Esophagus muscularis mucosa (tissue), 4 donors: ENCODE data around the gene TRERF1.

Experiments
- EP300 ChIP-seq: sonication (generic); formaldehyde crosslinking; IDR thresholded peaks from one replicate; pipeline ENCODE4 v1.6.1; 2017; ENCODE audit warnings: antibody characterized with exemption
- POLR2A ChIP-seq: fragments of 450-650 bp; IDR thresholded peaks from one replicate; pipeline ENCODE4 v1.6.1; 2017; ENCODE audit warnings: antibody characterized with exemption, moderate library complexity, mild to moderate bottlenecking, low read depth
- POLR2AphosphoS5 ChIP-seq, 2 donors: sonication (generic); formaldehyde crosslinking; IDR thresholded peaks; one replicate each; pipeline ENCODE4 v1.6.1; 2017; ENCODE audit warnings: antibody characterized with exemption in 2 of 2
- TF ChIP-seq, protein P1 (sequence below), 3 experiments: fragments of 200-600 bp in 2 of 3; fragments of 450-650 bp in 1 of 3; sonication (generic) in 2 of 3; IDR thresholded peaks; one replicate each; pipeline ENCODE4 v1.5.1; 2017 to 2019; ENCODE audit warnings: antibody characterized with exemption in 3 of 3, mild to moderate bottlenecking in 2 of 3, moderate library complexity in 1 of 3

DNA sequence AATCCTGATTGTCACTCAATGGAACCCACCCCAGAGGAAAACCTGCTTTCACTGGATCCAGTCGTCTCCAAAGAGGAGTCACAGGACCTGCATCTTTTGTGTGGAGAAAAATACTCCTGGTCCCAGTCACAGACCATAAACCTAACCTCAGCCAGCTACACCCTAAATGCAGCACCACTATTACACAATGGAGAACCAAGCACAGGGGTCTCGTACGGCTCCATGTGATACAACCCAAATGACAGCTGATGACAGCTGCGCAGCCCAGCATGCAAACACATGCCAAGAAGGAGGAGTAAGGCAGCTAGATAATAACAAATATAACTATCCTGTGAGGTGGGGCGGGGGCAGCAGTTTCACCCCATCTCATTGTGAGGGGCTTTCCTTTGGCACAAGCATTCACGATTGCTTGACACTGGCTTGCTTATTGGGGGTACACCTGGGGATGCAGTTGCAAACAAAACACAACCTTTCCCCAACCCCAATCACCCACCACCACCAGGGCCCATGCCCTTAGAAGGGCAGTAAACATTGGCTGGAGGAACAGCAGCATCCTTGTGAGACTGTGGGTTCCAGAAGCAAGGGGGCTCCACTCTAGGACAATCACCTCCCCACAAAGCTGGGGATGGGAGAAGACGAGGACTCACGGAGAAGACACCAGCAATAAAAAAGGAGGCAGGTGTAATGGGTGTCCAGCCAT, 51.5 kb downstream of the TRERF1 start:
- TF ChIP-seq, protein P1, sequence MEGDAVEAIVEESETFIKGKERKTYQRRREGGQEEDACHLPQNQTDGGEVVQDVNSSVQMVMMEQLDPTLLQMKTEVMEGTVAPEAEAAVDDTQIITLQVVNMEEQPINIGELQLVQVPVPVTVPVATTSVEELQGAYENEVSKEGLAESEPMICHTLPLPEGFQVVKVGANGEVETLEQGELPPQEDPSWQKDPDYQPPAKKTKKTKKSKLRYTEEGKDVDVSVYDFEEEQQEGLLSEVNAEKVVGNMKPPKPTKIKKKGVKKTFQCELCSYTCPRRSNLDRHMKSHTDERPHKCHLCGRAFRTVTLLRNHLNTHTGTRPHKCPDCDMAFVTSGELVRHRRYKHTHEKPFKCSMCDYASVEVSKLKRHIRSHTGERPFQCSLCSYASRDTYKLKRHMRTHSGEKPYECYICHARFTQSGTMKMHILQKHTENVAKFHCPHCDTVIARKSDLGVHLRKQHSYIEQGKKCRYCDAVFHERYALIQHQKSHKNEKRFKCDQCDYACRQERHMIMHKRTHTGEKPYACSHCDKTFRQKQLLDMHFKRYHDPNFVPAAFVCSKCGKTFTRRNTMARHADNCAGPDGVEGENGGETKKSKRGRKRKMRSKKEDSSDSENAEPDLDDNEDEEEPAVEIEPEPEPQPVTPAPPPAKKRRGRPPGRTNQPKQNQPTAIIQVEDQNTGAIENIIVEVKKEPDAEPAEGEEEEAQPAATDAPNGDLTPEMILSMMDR (IDR thresholded peaks at IDR 0.05): no peak
- TF ChIP-seq EP300 (no peak), POLR2A (no peak), POLR2AphosphoS5 (IDR thresholded peaks at IDR 0.05) (no peak)
